Cardiac muscle cell (in vitro differentiated cells and primary cell): ENCODE measurements around the gene SUSD1. TPM values are rescaled to one million over a fixed set of nuclear protein-coding genes. Genes with fewer than 3 reads are reported as not detected.
"Not testable (repeated sequence)": the region's sequence is repeated elsewhere in the genome, so short reads cannot be mapped to it uniquely, and the experiment has no call there.

Experiments
- DNase-seq, 2 donors: peaks; one replicate each; pipeline versions ENCODE4 v3.0.0 to v3.0.0-alpha.2; 2010 to 2017; ENCODE audit warnings: low read depth in 1 of 2, low spot score in 1 of 2
- H3K27ac ChIP-seq: fragments of 200-600 bp; sonication (generic); 2 replicates; pipeline ENCODE4 v1.5.1; 2016
- H3K27me3 ChIP-seq: fragments of 200-600 bp; sonication (generic); 2 replicates; pipeline ENCODE4 v1.6.0; 2016; ENCODE audit warnings: control low read depth
- H3K36me3 ChIP-seq: fragments of 200-600 bp; sonication (generic); 2 replicates; pipeline ENCODE4 v1.5.1; 2016; ENCODE audit warnings: control low read depth
- H3K4me1 ChIP-seq: fragments of 200-600 bp; sonication (generic); 2 replicates; pipeline ENCODE4 v1.8.1; 2017; ENCODE audit warnings: low read depth, mild to moderate bottlenecking, mixed run types
- H3K4me3 ChIP-seq: fragments of 200-600 bp; sonication (generic); 2 replicates; pipeline ENCODE4 v1.5.1; 2016; ENCODE audit warnings: mild to moderate bottlenecking
- H3K9me3 ChIP-seq: fragments of 200-600 bp; sonication (generic); 2 replicates; pipeline ENCODE4 v1.5.1; 2017; ENCODE audit warnings: low read depth, mild to moderate bottlenecking, control low read depth
- polyA plus RNA-seq: library from polyadenylated mRNA; unstranded; fragments of >200 nt; fragmentation: Nextera tagmentation; extraction: Ambion mirVana; gene quantifications from 2 replicates; pipeline ENCODE4 v1.2.1, GENCODE V29; 2016
- total RNA-seq: library from RNA; depleted of rRNA; stranded (reverse); fragments of >200 nt; gene quantifications from 2 replicates; pipeline ENCODE4 v1.2.3, GENCODE V29; 2016
- TF ChIP-seq, protein P1 (sequence below): IDR thresholded peaks from 2 replicates; pipeline ENCODE4 v1.5.1; 2012; ENCODE audit warnings: low read depth, mild to moderate bottlenecking, low read length

The SUSD1 gene
- total and polyA plus RNA-seq, 2 experiments from 2014 or later, result 9.7 to 15.2 TPM

DNA sequence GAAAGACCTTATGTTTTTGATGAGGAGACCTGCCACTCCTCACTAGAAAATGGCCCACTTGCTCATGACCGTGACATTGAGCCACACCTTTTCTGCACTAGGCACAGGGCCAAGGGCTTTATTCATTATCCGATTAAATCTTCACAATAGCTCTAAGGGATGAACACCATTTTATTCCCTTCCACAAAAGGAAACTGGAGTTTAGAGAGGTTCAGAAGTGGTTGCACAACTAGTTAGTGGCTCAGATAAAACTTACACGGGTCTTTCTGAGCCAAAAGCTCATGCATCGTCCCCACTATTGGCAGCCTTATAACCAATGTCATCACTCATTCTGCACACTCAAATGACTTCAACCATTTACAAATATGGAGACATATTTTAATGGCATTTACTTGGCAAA, 39.4 kb downstream of the SUSD1 start:
- Histone ChIP-seq H3K4me3 (no peak overlapping the region), H3K27ac (no peak overlapping the region), H3K9me3 (no peaks in the 10 kb centered on the region), H3K36me3 (no peaks in the 10 kb centered on the region), H3K27me3 (no peaks in the 10 kb centered on the region), H3K4me1 (peaks cover 10% of the 10 kb centered on the region)
- peak in 1 of 2 donors; percentile 46 for DNase-seq
- TF ChIP-seq, protein P1, sequence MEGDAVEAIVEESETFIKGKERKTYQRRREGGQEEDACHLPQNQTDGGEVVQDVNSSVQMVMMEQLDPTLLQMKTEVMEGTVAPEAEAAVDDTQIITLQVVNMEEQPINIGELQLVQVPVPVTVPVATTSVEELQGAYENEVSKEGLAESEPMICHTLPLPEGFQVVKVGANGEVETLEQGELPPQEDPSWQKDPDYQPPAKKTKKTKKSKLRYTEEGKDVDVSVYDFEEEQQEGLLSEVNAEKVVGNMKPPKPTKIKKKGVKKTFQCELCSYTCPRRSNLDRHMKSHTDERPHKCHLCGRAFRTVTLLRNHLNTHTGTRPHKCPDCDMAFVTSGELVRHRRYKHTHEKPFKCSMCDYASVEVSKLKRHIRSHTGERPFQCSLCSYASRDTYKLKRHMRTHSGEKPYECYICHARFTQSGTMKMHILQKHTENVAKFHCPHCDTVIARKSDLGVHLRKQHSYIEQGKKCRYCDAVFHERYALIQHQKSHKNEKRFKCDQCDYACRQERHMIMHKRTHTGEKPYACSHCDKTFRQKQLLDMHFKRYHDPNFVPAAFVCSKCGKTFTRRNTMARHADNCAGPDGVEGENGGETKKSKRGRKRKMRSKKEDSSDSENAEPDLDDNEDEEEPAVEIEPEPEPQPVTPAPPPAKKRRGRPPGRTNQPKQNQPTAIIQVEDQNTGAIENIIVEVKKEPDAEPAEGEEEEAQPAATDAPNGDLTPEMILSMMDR, result no peak

DNA sequence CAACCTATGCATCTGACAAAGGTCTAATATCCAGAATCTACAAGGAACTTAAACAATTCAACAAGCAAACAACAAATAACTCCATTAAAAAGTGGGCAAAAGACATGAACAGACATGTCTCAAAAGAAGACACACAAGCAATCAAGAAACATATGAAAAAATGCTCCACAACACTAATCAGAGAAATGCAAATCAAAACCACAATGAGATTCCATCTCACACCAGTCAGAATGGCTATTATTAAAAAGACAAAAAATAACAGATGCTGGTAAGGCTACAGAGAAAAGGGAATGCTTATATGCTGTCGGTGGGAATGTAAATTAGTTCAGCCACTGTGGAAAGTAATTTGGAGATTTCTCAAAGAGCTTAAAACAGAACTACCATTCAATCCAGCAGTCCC, 41.3 kb downstream of the SUSD1 start:
- H3K9me3 ChIP-seq, H3K27me3 ChIP-seq, DNase-seq, H3K4me3 ChIP-seq, H3K27ac ChIP-seq, H3K36me3 ChIP-seq: not testable (repeated sequence)
- H3K4me1 ChIP-seq, result peaks cover 10% of the 10 kb centered on the region

DNA sequence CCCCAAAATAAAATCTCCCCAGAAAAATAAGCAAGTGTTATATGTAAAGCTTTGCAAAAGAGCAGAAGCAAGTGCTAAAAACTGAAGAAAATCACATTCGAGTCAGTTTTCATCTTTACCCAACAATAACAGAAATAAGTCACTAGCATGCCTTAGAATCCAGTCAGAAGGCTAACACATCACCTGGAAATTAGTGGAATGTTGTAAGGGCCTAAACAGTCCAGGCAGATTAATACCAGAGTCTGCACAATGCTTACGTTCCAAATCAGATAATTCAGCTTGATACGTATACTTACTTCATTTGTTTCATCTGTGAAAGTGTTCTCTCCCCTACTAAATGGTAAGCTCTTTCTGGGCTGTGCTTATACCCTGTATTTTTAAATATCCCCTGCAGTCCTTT, 42.7 kb downstream of the SUSD1 start:
- Histone ChIP-seq H3K9me3 (no peaks in the 10 kb centered on the region), H3K27ac (no peak overlapping the region), H3K4me3 (no peak overlapping the region), H3K4me1 (peaks cover 10% of the 10 kb centered on the region), H3K36me3 (no peaks in the 10 kb centered on the region), H3K27me3 (no peaks in the 10 kb centered on the region)
- no peak for DNase-seq
- TF ChIP-seq, protein P1, result no peak

DNA sequence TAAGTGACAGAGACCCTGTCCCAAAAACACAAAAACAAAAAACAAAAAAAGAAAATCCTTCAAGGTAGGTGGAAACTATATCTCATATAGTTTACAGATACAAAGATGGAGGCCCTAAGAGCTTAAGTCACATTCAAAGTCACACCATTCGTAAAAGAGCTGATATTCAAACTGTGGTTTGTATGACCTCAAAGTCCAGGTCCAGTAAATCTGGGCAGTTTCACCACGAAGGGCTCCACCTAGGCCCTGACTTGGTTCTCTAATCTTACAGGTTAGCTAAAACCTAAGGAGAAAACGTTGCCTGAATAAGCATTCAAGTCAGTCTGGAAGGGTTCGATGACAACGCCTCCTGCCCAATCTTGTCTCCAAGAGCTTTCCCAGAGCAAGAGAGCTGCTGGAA, 44.1 kb downstream of the SUSD1 start:
- Histone ChIP-seq H3K9me3 (no peaks in the 10 kb centered on the region), H3K4me1 (peaks cover 10% of the 10 kb centered on the region), H3K27ac (peak overlapping the region; percentile 59), H3K27me3 (no peaks in the 10 kb centered on the region), H3K4me3 (no peak overlapping the region), H3K36me3 (no peaks in the 10 kb centered on the region)
- peak in 1 of 2 donors; percentile 35 for DNase-seq
- TF ChIP-seq, protein P1, result no peak

DNA sequence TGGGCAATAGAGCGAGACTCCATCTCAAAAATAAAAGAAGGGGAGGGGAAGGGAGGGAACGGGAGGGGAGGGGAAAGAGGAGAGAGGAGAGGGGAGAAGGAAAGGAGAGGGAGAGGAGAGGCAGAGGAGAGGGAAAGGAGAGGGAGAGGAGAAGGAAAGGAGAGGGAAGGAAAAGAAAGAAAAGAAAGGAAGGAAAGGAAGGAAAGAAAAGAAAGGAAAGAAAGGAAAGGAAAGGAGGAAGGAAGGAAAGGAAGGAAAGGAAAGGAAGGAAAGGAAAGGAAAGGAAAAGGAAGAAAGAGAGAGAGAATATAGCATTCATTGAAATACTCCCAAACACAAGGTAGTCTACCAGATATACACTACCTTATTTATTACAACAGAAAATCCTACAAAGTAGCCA, 44.8 kb downstream of the SUSD1 start:
- Histone ChIP-seq H3K36me3 (no peaks in the 10 kb centered on the region), H3K9me3 (no peaks in the 10 kb centered on the region), H3K4me3 (no peak overlapping the region), H3K27me3 (no peaks in the 10 kb centered on the region), H3K27ac (no peak overlapping the region), H3K4me1 (peaks cover 10% of the 10 kb centered on the region)
- TF ChIP-seq, protein P1, result no peak
- DNase-seq, result no peak

DNA sequence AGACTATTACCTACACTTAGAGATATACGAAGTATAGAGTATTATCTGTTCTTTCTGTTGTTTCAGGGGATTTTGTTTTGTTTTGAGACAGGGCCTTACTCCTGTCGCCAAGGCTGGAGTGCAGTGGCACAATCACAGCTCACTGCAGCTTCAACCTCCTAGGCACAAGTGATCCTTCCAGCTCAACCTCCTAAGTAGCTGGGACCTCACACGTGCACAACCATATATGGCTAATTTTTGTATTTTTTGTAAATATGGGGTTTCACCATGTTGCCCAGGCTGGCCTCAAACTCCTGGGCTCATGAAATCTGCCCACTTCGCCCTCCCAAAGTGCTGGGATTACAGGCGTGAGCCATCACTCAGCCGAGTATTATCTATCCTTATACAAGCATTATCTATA, 45.9 kb downstream of the SUSD1 start:
- H3K4me1 ChIP-seq, result peaks cover 10% of the 10 kb centered on the region
- H3K4me3 ChIP-seq, result no peak overlapping the region
- H3K27me3 ChIP-seq, result no peaks in the 10 kb centered on the region
- TF ChIP-seq, protein P1, result no peak
- H3K27ac ChIP-seq, result no peak overlapping the region
- no peak for DNase-seq
- no peaks in the 10 kb centered on the region for H3K9me3 ChIP-seq
- H3K36me3 ChIP-seq, result no peaks in the 10 kb centered on the region

DNA sequence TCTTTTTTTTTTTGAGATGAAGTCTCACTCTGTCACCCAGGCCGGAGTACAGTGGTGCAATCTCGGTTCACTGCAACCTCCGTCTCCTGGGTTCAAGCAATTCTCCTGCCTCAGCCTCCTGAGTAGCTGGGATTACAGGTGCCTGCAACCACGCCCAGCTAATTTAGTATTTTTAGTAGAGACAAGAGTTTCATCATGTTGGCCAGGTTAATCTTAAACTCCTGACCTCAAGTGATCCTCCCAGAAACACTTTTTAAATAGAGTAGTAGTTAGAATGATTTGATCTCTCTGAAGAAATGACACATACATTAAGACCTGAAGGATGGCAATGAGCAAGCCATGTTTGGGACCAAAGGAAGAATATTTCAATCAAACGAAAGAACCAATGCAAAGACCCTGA, 46.7 kb downstream of the SUSD1 start:
- not testable (repeated sequence) for H3K27me3 ChIP-seq, DNase-seq, H3K36me3 ChIP-seq, H3K27ac ChIP-seq, H3K4me3 ChIP-seq, H3K9me3 ChIP-seq
- H3K4me1 ChIP-seq, result peaks cover 10% of the 10 kb centered on the region
